ENCODE measurements around the gene PIP4P1. TPM values are rescaled to one million over a fixed set of nuclear protein-coding genes. Genes with fewer than 3 reads are reported as not detected.

Gene PIP4P1
- polyA plus RNA-seq, 2 donors: 21.5 to 24.4 TPM

DNA sequence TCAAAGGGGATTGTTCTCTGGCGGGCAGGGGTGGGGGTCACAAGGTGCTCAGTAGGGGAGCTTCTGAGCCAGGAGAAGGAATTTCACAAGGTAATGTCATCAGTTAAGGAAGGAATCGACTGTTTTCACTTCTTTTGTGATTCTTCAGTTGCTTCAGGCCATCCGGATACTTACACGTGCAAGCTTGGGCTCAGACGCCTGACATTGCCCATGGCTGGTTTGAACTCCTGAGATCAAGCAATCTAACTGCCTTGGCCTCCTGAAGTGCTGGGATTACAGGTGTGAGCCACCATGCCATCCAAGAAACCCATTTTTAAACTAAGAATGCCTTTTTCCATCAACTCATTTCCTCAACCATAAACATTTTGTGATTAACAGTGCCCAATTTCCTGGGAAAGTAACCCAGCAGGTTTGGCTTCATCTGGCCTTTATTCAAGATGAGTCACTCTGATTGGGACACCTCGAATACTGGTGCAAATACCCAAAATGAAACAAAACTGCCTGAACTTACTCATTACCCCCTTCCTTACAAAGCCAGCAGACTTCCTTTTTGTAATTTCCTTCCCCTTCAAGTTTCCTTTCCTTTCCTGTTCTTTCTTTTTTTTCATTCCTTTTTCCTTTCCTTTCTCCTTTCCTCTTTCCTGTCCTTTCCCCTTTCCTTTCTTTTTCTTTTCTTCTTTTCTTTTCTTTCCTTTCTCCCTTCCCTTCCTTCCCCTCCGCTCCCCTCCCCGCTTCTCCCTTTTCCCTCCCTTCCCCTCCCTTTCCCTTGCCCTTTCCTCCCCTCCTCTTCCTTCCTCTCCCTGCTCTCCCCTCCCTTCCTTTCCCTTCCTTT, 33.9 kb upstream of the PIP4P1 start:
- H3K27ac ChIP-seq (ENCODE audit: low read depth in 2 of 2, low read length in 1 of 2): peak overlapping the region; percentile 74 to 86
- WGBS, 2 donors: 64 to 73% methylated on average over 8 of the region's 8 CpGs
- H3K9me3 ChIP-seq (ENCODE audit: control insufficient read depth in 2 of 2, insufficient read depth in 1 of 2, low read depth in 1 of 2, low read length in 1 of 2): no peaks in the 10 kb centered on the region
- no peaks in the 10 kb centered on the region for H3K4me1 ChIP-seq (ENCODE audit: control insufficient read depth in 2 of 2, insufficient read depth in 2 of 2, low read length in 1 of 2)
- H3K4me3 ChIP-seq (ENCODE audit: low read depth in 1 of 2, low read length in 2 of 2): no peak overlapping the region
- H3K36me3 ChIP-seq (ENCODE audit: control insufficient read depth in 2 of 2, insufficient read depth in 2 of 2, low read length in 1 of 2): no peaks in the 10 kb centered on the region
- no peaks in the 10 kb centered on the region for H3K27me3 ChIP-seq (ENCODE audit: control insufficient read depth in 1 of 2, insufficient read depth in 2 of 2, low read length in 2 of 2)

GRCh38 chr14:20493634-20494033, 32.4 kb upstream of the PIP4P1 start:
- peaks cover 0 to 6% of the 10 kb centered on the region in 2 donors for H3K4me1 ChIP-seq (ENCODE audit: control insufficient read depth in 2 of 2, insufficient read depth in 2 of 2, low read length in 1 of 2)
- 41 to 53% methylated on average over 2 of the region's 2 CpGs for WGBS, 2 donors
- no peaks in the 10 kb centered on the region for H3K27me3 ChIP-seq (ENCODE audit: control insufficient read depth in 1 of 2, insufficient read depth in 2 of 2, low read length in 2 of 2)
- peak overlapping the region; percentile 87 to 90 for H3K27ac ChIP-seq (ENCODE audit: low read depth in 2 of 2, low read length in 1 of 2)
- no peak overlapping the region for H3K4me3 ChIP-seq (ENCODE audit: low read depth in 1 of 2, low read length in 2 of 2)
- no peaks in the 10 kb centered on the region for H3K36me3 ChIP-seq (ENCODE audit: control insufficient read depth in 2 of 2, insufficient read depth in 2 of 2, low read length in 1 of 2)
- H3K9me3 ChIP-seq (ENCODE audit: control insufficient read depth in 2 of 2, insufficient read depth in 1 of 2, low read depth in 1 of 2, low read length in 1 of 2): no peaks in the 10 kb centered on the region

- 95 to 96% methylated on average over 4 of the region's 4 CpGs for WGBS, 2 donors
- Histone ChIP-seq H3K27ac (ENCODE audit: low read depth in 2 of 2, low read length in 1 of 2) (peak overlapping the region in 1 of 2 donors; percentile 55), H3K9me3 (ENCODE audit: control insufficient read depth in 2 of 2, insufficient read depth in 1 of 2, low read depth in 1 of 2, low read length in 1 of 2) (no peaks in the 10 kb centered on the region), H3K4me1 (ENCODE audit: control insufficient read depth in 2 of 2, insufficient read depth in 2 of 2, low read length in 1 of 2) (peaks cover 0 to 6% of the 10 kb centered on the region in 2 donors), H3K36me3 (ENCODE audit: control insufficient read depth in 2 of 2, insufficient read depth in 2 of 2, low read length in 1 of 2) (no peaks in the 10 kb centered on the region), H3K4me3 (ENCODE audit: low read depth in 1 of 2, low read length in 2 of 2) (no peak overlapping the region), H3K27me3 (ENCODE audit: control insufficient read depth in 1 of 2, insufficient read depth in 2 of 2, low read length in 2 of 2) (no peaks in the 10 kb centered on the region)
These were observed 31.3 kb upstream of the PIP4P1 start for GRCh38 chr14:20492486-20492885.

DNA sequence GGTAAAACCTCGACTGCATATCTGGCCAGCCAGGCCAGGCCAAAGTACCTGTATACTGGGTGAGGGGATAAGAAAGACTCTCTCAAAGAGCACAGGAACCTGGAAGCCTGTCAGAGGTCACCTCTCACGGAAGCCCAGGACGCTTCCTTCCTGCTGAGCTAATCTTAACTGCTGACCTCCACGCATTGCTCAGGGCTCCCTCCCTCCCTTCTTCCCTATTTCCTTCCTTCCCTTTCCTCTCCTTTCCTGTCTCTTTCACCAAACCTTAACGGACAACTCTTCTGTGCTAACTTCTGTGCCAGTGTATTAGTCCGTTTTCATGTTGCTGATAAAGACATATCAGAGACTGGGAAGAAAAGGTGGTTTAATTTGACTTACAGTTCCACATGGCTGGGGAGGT, 29.3 kb upstream of the PIP4P1 start:
- Histone ChIP-seq H3K36me3 (ENCODE audit: control insufficient read depth in 2 of 2, insufficient read depth in 2 of 2, low read length in 1 of 2) (no peaks in the 10 kb centered on the region), H3K4me1 (ENCODE audit: control insufficient read depth in 2 of 2, insufficient read depth in 2 of 2, low read length in 1 of 2) (peaks cover 0 to 6% of the 10 kb centered on the region in 2 donors), H3K9me3 (ENCODE audit: control insufficient read depth in 2 of 2, insufficient read depth in 1 of 2, low read depth in 1 of 2, low read length in 1 of 2) (no peaks in the 10 kb centered on the region), H3K27me3 (ENCODE audit: control insufficient read depth in 1 of 2, insufficient read depth in 2 of 2, low read length in 2 of 2) (no peaks in the 10 kb centered on the region), H3K27ac (ENCODE audit: low read depth in 2 of 2, low read length in 1 of 2) (peak overlapping the region in 1 of 2 donors; percentile 17), H3K4me3 (ENCODE audit: low read depth in 1 of 2, low read length in 2 of 2) (no peak overlapping the region)
- 57 to 61% methylated on average over 6 of the region's 6 CpGs for WGBS, 2 donors

DNA sequence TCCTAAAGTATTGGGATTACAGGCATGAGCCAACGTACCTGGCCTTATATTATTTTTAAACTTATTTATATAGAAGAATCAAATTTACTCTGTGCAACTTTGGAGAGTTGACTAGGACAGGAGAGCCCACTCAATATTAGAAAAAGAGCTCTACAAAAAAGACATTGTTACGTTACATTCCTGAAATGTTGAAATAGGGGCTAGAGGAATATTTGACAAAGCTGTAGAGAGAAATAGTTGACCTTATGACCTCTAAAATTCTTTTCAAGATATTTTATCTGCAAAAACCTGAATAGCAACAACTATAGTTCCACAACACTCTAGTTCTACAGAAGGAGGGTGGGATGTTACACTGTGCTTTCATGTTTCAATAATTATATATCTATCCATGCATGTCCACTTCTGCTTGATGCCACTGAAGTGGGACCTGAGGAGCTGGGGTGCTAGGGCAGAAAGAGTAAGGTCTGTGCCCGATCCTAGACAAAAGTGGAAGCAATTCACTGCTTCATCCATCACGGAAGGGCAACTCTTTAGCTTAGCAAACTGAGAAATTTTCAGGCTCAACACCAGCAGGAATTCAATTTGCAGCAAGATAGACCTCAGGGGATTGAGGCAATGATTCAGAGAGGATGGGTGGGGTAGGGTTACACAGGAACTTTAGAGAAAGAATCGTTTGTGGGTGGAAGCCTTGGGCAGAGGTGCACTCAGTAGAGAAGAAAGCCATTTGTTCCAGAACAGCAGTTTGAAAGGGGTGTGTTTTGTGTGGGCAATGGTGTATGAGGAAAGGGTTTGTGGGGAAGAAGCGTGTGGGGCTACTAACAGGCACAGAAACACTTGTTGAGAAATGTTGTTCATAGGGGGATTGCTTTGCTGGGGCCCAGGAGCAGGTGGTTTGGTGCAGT, 28.1 kb upstream of the PIP4P1 start:
- WGBS, 2 donors: 47 to 54% methylated on average over 6 of the region's 6 CpGs

GRCh38 chr14:20487396-20487725, 26.1 kb upstream of the PIP4P1 start:
- Histone ChIP-seq H3K27ac (ENCODE audit: low read depth in 2 of 2, low read length in 1 of 2) (no peak overlapping the region), H3K27me3 (ENCODE audit: control insufficient read depth in 1 of 2, insufficient read depth in 2 of 2, low read length in 2 of 2) (no peaks in the 10 kb centered on the region), H3K9me3 (ENCODE audit: control insufficient read depth in 2 of 2, insufficient read depth in 1 of 2, low read depth in 1 of 2, low read length in 1 of 2) (no peaks in the 10 kb centered on the region), H3K36me3 (ENCODE audit: control insufficient read depth in 2 of 2, insufficient read depth in 2 of 2, low read length in 1 of 2) (no peaks in the 10 kb centered on the region), H3K4me3 (ENCODE audit: low read depth in 1 of 2, low read length in 2 of 2) (no peak overlapping the region), H3K4me1 (ENCODE audit: control insufficient read depth in 2 of 2, insufficient read depth in 2 of 2, low read length in 1 of 2) (peaks cover 0 to 6% of the 10 kb centered on the region in 2 donors)

More for the DNA sequence above, 28.1 kb upstream of the PIP4P1 start:
- Histone ChIP-seq H3K36me3 (ENCODE audit: control insufficient read depth in 2 of 2, insufficient read depth in 2 of 2, low read length in 1 of 2) (no peaks in the 10 kb centered on the region), H3K4me3 (ENCODE audit: low read depth in 1 of 2, low read length in 2 of 2) (no peak overlapping the region), H3K9me3 (ENCODE audit: control insufficient read depth in 2 of 2, insufficient read depth in 1 of 2, low read depth in 1 of 2, low read length in 1 of 2) (no peaks in the 10 kb centered on the region), H3K4me1 (ENCODE audit: control insufficient read depth in 2 of 2, insufficient read depth in 2 of 2, low read length in 1 of 2) (peaks cover 0 to 6% of the 10 kb centered on the region in 2 donors), H3K27me3 (ENCODE audit: control insufficient read depth in 1 of 2, insufficient read depth in 2 of 2, low read length in 2 of 2) (no peaks in the 10 kb centered on the region), H3K27ac (ENCODE audit: low read depth in 2 of 2, low read length in 1 of 2) (peak overlapping the region; percentile 52 to 79)

DNA sequence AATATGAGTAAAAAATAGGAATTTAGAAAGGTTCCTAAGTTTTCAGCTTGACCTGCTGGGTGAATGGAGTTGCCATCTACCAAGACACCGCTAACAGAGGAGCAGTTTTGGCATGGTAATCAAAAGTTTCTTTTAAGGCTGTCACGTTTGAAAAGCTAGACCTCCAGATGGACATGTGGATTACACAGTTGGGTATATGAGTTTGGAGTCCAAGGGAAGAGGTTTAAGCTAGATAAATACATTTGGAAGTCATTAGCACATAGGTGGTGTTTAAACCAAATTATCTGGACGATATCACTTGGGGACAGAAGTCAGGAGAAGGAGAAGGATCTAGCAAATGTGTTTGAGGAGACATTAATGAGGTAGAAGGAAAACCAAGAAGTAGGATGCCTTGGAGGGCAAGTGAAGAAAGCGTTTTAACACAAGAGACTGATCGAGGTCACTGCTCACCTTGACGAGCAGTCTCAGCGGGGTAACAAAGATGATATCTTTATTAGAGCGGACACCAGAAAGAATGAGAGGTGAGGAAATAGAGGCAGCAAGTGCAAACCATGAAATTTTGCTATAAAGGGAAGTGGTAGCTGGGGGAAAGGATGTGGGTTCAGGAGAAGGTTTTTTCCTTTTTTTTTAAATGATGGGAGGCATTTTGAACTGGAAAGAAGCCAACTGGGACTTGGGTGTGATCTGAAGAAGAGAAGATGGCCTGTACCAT, 25.6 kb upstream of the PIP4P1 start:
- WGBS, 2 donors: 82 to 83% methylated on average over 8 of the region's 8 CpGs
- peaks cover 0 to 6% of the 10 kb centered on the region in 2 donors for H3K4me1 ChIP-seq (ENCODE audit: control insufficient read depth in 2 of 2, insufficient read depth in 2 of 2, low read length in 1 of 2)
- H3K4me3 ChIP-seq (ENCODE audit: low read depth in 1 of 2, low read length in 2 of 2): no peak overlapping the region
- no peaks in the 10 kb centered on the region for H3K27me3 ChIP-seq (ENCODE audit: control insufficient read depth in 1 of 2, insufficient read depth in 2 of 2, low read length in 2 of 2)
- no peaks in the 10 kb centered on the region for H3K36me3 ChIP-seq (ENCODE audit: control insufficient read depth in 2 of 2, insufficient read depth in 2 of 2, low read length in 1 of 2)
- H3K27ac ChIP-seq (ENCODE audit: low read depth in 2 of 2, low read length in 1 of 2): no peak overlapping the region
- no peaks in the 10 kb centered on the region for H3K9me3 ChIP-seq (ENCODE audit: control insufficient read depth in 2 of 2, insufficient read depth in 1 of 2, low read depth in 1 of 2, low read length in 1 of 2)

- Histone ChIP-seq H3K4me1 (ENCODE audit: control insufficient read depth in 2 of 2, insufficient read depth in 2 of 2, low read length in 1 of 2) (peaks cover 0 to 6% of the 10 kb centered on the region in 2 donors), H3K27me3 (ENCODE audit: control insufficient read depth in 1 of 2, insufficient read depth in 2 of 2, low read length in 2 of 2) (no peaks in the 10 kb centered on the region), H3K9me3 (ENCODE audit: control insufficient read depth in 2 of 2, insufficient read depth in 1 of 2, low read depth in 1 of 2, low read length in 1 of 2) (no peaks in the 10 kb centered on the region), H3K4me3 (ENCODE audit: low read depth in 1 of 2, low read length in 2 of 2) (no peak overlapping the region), H3K27ac (ENCODE audit: low read depth in 2 of 2, low read length in 1 of 2) (no peak overlapping the region), H3K36me3 (ENCODE audit: control insufficient read depth in 2 of 2, insufficient read depth in 2 of 2, low read length in 1 of 2) (no peaks in the 10 kb centered on the region)
- 55 to 60% methylated on average over 7 of the region's 7 CpGs for WGBS, 2 donors
These were observed 24.7 kb upstream of the PIP4P1 start for GRCh38 chr14:20485900-20486299.

- Histone ChIP-seq H3K27ac (ENCODE audit: low read depth in 2 of 2, low read length in 1 of 2) (no peak overlapping the region), H3K9me3 (ENCODE audit: control insufficient read depth in 2 of 2, insufficient read depth in 1 of 2, low read depth in 1 of 2, low read length in 1 of 2) (no peaks in the 10 kb centered on the region), H3K27me3 (ENCODE audit: control insufficient read depth in 1 of 2, insufficient read depth in 2 of 2, low read length in 2 of 2) (no peaks in the 10 kb centered on the region), H3K4me1 (ENCODE audit: control insufficient read depth in 2 of 2, insufficient read depth in 2 of 2, low read length in 1 of 2) (no peaks in the 10 kb centered on the region), H3K36me3 (ENCODE audit: control insufficient read depth in 2 of 2, insufficient read depth in 2 of 2, low read length in 1 of 2) (peaks cover 0 to 4% of the 10 kb centered on the region in 2 donors), H3K4me3 (ENCODE audit: low read depth in 1 of 2, low read length in 2 of 2) (no peak overlapping the region)
- WGBS, 2 donors: 89 to 90% methylated on average over 5 of the region's 5 CpGs
These were observed 21.1 kb upstream of the PIP4P1 start for GRCh38 chr14:20482382-20482781.

Measured in esophagus (tissue), 2 donors.